HG03439 (cell line): ENCODE measurements around the gene HDAC3.

Experiments used
- ATAC-seq: cut with Tn5 transposase; IDR thresholded peaks from one replicate; pipeline ENCODE4 v1.9.1; 2021; ENCODE audit warnings: mild to moderate bottlenecking, moderate library complexity; ENCODE audit not compliant: unreplicated experiment

Gene HDAC3

GRCh38 chr5:141636413-141637122, at the start of gene HDAC3, which contains the start of gene RELL2:
TSS of gene HDAC3 (minus strand) at chr5:141636849. CDS start at chr5:141636790, 59 bp downstream.
TSS of gene RELL2 (plus strand) at chr5:141636997. CDS start at chr5:141638226, 1,229 bp downstream.
- ATAC-seq, result peak; percentile 70

GRCh38 chr5:141685591-141685990, 48.9 kb upstream of the HDAC3 start:
- ATAC-seq, result no peak

- ATAC-seq, result no peak
Observed at GRCh38 chr5:141683596-141684141, 47.0 kb upstream of the HDAC3 start.

DNA sequence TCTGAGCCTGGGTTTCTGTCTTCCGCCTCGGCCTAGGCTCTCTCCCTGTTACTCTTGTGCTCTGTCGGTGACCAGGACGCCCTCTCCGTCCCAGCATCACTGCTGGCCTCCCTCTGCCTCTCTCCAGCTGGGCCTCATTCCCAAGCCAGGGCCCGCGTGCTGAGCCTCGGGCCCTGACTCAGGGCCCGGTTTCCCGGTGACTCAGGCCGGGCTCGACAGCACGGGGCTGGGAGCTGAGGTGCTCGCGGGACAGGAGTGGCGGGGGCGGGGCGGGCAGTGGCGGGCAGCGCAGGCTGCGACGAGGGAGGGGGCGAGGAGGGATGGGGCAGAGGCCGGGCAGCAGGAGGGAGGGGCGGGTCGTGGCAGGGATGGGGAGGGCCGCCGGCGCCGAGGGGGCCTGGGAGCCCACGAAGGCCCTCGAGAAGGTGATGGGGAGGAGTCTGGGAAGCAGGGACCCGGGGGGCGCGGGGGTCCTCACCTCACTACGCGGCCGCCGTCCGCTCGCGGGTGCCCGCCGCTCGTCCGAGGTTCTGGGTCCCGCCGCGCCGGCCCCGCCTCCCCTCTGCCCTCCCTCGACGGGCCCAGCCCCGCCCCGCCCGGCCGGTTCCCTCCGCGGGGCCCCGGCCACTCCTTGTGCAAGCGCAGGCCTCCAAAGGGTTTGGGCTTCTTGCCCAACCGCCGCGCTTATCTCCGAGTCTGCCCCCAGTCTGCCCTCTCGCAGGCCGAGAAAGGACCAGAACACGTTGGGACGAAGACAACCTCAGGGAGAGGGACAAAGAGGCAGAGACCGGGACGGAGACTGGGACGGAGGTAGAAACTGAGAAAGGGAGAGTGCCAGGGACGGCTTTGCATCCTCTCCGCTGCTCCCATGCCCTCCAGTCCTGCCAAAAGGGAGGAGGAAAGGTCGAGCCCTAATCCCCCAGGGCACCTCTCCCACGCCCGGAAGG, 45.3 kb upstream of the HDAC3 start, which contains the start of gene ARAP3:
TSS of gene ARAP3 (minus strand) at position 536 of the 947 bp plus-strand sequence. CDS start 1,744 bp downstream, outside the sequence.
- no peak for ATAC-seq

DNA sequence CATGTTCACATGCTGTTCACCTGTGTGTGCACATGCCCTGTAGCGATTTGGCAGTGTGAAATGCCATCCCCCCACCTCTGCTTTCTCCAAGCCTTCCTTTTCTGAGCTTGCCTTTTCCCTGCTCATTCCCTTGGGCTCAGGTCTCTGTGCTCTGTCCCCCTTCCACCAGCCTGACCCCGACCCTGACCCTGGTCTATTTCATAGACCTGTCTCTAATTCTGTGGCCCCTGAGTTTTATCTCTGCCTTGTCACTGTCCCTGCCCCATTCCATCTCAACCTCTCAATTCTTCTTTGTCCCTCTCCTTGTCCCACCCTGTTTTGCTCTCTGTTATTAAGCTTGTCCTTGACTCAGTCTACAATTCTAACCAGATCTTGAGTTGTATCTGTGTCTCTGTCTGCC, 44.6 kb upstream of the HDAC3 start:
- no peak for ATAC-seq

- no peak for ATAC-seq
Observed at GRCh38 chr5:141680751-141681201, 44.1 kb upstream of the HDAC3 start.

DNA sequence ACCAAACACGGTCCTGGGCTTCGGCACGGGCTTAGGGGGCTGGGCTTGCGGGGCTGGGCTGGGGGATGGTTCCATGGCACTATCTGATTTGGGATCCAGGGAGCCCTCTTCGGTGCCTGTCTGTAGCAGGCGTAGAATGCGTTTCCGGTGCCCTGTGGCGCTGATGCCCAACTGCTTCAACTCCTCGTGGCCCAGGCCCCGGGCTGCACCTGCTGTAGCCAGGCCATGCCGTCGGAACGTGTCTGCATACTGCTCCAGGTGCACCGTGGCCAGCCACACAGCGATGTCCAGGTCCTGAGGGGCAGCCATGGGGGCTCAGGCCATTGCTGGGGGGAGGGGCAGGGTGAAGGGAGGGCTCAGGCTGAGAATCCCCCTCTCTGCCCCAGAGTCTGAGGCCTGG, 43.5 kb upstream of the HDAC3 start:
- no peak for ATAC-seq

- no peak for ATAC-seq
Observed at GRCh38 chr5:141677415-141677814, 40.8 kb upstream of the HDAC3 start.

DNA sequence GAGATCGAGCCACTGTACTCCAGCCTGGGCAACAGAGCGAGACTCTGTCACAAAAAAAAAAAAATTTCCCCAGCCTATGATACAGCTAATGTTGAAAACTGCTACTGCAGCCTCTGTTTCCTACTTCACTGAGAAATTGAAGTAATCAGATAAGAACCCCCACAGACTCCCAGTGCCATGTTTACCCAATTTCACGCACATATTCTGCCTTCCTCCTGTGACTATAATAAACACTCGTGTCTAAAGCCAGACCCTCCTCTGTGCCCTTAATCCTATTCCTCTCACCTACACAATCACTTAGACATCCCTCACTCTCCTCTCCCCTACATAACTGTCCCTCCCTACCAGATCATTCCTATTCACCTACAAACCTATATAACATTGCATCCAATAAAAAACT, 39.0 kb upstream of the HDAC3 start:
- ATAC-seq, result no peak

DNA sequence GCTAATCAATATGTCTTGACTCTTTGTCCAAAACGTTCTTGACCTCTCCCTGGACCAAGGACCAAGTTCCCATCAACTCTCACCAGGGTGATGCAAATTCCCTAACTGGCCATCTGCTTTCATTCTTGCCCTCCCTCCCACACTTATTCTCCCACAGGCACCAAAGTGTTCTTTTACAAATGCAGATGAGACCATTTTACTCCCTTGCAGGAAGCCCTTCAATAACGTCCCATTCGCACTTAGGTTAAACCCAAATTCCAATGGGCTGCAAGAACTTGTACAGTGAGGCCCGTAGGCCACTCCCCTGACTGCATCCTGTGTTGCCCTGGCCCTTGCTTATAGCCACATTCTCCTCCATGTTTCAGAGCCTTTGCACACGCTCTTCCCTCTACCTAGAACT, 38.1 kb upstream of the HDAC3 start:
- ATAC-seq, result no peak

DNA sequence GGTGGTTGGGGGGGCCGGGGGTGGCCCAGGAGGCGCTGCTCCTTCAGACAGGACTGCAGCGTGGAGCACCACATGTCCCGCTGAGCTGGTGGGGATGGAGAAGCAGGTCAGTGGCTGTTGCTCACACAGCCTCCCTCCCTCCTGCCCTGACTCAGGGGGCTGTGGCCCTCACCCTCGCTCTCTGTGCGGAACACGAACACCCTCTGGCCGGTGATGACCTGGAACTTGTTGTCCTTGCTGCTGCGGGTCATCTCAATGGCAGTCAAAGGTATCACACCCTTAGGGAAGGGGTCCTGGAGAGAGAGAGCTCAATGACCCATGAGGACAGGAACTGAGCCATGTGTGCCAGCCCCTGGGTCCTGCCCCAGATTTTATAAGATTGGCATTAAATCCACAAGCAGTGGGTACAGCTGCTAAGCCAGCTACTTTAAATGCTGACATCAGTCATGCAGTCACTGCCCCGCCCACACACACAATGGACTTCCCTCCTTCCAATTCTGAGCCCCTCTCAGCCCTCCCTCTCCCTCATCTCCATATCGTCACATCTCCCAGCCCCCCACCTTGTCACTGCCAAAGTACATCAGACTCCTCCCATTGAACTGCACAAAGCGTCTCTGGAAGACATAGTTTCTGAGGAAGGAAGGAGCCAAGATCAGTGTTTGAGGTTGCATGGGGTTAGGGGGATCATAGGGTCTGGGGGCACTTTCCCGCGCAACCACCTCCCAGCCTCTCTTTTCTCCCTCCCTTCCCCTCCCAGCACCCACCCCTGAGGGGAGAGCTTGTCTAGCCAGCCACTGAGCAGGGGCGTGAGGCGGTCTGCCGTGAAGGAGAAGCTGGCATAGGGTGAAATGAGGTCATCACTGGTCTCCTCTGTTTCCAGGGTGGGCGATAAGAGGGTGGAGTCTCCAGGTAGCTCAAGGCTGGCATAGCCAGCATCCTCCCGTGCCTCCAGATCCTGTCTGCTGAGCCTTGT, 36.5 kb upstream of the HDAC3 start:
- ATAC-seq, result no peak

DNA sequence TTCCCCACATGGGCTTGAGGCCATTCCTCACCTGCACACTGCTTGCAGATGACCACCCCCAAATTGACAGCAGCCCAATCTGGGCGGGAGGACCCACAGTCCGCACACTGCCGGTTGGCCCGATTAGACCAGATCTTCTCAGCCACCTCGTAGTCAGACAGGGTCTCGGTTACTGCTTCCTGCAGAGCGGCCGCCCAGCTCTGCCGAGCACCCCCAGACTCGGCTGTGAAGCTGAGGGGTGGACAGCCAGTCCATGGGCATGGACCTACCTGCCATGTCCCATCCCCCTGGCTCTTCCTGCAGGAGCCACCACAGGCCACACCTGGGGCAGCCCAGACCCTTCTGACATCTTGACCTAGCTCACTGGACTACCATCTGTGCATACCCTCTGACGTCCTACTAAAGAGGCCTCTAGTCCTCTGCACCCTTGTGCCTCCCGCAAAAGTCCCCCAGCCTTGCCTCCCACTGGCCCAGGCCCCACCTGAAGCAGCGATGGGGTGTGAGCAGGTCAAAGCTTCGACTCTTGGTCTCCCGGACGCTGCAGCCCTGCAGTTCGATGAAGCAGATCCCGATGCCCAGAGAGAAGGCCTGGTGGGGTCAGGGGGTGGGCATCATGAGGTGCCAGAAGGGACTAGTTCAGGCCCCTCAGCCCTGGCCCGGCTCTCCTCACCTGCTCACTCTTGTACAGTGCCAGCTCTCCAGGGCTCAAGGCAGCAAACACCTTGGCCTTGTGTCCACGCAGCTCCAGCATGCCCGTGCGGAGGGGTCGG, 35.6 kb upstream of the HDAC3 start:
- ATAC-seq, result no peak

DNA sequence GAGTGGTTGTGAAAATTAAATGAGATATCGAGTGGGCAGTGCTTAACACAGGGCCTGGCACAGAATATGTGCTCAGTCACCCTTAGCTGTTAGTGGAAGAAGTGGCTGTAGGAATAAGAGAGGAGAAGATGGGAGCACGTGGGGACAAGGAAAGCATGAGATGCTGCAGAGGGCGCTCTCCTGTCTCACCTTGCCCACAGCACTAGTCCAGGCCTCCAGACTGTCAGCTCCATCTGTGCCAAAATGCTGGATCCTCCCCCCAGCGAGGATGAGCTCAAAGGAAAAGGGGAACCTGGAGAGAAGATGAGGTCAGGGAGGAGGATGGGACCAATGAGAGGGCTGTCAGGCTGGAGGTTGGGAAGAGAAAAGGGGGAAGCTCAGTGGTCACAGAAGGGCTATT, 32.9 kb upstream of the HDAC3 start:
- ATAC-seq, result no peak

DNA sequence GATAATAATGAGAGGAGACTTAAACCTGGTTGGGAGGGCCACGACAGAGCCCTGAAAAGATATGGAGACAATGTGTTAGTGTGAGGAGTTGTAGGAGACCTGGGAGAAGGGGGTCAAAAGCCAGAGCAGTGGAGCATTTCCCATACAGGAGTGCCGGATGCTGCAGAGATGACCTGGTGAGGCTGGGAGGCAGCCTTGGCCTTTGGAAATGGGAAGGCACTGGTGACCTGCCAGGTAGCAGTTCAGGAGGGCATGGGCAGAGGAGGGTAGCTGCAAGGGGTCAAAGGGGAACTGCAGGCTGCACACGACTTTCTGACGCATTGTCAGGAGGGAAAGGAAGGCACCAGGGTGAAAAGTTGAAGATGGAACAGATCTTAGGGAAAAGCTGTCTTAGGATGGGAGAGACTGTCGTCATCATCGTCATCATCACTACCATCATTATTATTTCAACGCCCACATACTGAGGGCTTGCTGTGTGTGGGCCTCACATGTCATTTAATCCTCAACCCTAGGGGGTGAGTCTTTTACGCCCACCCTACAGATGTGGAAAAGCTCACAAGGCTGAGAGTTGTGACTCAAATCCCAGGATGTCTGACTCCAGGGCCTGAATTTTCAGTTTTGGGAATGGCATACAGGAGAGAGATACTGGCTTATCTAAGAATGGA, 32.1 kb upstream of the HDAC3 start:
- no peak for ATAC-seq

DNA sequence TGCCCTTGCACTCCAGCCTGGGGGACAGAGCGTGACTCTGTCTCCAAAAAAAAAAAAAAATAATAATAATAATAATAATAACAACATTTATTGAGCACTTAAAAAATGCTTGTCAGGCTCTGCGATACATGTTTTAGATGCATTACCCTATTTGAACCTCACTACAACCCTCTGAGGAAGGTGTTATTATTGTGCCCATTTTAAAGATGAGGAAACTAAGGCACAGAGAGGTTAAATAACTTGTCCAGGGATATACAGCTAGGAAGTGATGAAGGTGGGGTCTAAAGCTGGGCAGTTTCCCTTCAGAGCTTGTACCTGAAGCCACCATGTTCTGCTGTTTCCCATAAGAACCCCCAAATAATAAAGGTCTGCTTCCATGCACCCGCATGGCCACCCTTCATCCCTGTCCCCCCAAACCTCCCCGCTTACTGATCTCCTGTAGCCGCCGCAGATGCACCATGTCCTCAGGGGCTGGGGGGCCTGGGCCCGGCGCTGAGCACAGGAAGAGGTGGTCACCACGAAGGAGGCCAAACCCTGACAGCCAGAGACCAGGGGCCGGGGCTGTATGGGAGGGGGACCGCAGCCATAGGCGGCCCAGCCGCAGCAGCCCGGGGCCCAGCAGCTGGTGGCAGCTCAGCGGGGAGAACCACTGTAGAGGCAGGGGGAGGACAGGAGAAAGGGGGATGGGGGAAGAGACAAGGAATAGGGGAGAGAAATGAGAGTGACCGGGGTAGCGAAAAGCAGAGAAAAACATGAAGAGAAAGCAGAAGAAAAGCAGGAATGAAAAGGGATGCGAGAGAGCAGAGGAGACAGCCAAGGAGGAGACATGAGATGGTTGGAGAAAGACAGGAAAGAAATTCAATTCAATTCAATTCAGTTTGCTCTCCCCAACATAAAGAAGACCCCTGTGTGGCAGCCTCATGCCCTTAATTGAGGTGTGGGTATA, 29.6 kb upstream of the HDAC3 start:
- ATAC-seq, result no peak

DNA sequence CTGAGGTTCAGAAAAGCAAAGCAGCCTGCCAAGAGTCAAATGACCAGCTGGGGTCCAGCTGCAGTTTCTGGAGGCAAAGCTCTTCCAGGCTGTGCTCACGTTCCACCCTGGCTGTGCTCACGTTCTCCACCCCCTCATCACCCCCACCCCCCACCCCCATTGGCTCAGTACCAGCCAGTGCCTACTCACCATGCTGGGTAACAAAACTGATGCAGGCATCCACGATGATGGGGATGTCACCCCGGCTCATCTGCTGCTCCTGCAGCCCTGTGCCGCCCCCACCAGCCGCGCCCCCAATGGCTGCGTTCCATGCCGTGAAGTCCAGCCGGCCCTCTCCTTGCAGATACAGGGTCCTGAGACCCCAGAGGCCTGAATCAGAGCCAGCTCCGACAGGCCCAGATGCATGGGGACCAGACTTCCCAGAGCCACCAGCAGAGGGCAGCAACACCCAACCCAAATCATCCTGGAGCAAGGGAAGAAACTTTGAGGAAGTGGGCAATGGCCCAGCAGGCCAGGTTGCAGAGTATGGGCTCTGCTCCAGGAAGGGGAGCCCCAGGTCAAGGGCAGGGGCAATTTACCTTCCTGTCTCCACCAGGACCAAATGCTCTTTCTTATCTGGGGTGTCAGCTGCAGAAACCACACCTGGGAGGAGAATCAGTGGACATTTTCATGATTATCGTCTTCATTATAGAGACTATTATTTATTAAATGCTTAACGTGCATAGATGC, 28.2 kb upstream of the HDAC3 start:
- ATAC-seq, result peak; percentile 94

GRCh38 chr5:141663506-141663905, 26.9 kb upstream of the HDAC3 start:
- ATAC-seq, result no peak
